HG03469 (cell line): ENCODE results near the gene TNFRSF1A.

Source experiments
- ATAC-seq: cut with Tn5 transposase; IDR thresholded peaks from one replicate; pipeline ENCODE4 v1.9.1; 2021; ENCODE audit warnings: mild to moderate bottlenecking, moderate library complexity, moderate number of reproducible peaks; ENCODE audit not compliant: unreplicated experiment

The TNFRSF1A gene

DNA sequence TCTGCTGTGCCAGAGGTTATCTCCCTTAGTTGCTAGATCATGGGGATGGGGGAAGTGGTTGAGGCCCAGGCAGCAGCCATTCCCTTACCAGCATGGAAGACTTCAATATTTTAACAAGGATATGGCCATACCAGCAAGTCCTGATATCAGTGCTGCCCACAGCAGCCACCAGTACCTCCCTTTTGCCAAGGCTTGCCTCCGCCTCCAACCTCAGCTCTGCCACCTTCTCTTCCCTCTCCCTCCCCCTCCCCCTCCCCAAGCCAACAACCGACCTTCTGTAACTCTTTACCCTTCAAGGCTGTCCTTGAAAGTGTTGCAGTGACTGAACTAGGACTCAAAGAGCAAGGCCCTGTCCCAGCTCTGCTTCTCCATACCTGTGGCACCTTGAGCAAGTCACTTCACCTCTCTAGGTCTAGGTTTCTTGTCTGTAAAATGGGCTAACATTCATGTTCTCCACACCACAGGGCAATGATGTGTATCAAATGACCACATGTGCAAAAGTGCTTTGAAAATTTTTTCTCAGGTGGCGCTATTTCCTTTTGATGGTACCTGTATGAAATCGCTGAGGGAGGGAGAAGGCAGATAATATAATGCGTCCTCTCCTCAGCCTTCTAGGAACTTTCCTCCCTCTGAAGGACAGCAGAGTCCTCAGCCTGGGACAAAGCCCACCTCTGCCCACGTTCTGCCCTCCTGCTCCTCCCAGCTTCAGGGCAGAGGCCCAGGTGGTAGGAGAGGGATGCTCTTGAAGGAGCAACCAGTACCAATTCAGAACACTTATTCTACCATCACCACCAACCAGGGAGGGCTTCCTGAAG lies 16.7 kb downstream of the TNFRSF1A start:
- ATAC-seq, result no peak

DNA sequence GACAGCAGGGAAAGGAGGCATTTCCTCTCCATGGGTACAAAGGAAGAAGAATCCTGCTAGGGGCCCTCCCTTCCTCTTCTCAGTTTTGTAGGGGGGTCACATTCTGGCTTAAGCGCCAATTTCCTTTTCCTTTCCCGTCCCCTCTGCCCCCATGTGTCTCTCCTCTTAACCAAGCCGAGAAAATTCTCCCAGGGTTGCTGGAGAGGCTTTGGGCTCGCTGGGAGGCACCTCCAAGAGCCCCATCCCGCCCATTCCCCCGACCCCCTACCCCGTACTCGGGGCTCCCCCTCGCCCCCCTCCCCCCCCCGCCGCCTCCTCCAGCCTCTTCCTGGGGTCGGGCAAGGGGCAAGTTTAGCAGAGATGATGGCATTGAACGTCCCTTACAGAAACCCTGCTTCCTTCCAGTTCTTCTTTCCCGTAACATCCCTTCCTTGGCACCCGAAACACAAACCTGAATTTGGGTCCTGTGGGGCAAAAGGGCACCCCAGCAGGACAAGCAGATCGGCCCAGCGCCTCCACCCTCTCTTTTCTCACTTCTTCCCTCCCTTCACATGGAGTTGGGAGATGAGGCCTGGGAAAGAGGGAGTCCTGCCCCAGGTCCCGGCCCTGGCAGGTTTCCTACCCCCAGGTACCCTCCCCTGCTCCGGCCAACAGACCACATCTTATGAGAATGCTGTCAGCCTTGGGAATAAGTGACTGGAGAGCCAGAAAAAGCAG lies 17.7 kb downstream of the TNFRSF1A start:
- ATAC-seq, result no peak

DNA sequence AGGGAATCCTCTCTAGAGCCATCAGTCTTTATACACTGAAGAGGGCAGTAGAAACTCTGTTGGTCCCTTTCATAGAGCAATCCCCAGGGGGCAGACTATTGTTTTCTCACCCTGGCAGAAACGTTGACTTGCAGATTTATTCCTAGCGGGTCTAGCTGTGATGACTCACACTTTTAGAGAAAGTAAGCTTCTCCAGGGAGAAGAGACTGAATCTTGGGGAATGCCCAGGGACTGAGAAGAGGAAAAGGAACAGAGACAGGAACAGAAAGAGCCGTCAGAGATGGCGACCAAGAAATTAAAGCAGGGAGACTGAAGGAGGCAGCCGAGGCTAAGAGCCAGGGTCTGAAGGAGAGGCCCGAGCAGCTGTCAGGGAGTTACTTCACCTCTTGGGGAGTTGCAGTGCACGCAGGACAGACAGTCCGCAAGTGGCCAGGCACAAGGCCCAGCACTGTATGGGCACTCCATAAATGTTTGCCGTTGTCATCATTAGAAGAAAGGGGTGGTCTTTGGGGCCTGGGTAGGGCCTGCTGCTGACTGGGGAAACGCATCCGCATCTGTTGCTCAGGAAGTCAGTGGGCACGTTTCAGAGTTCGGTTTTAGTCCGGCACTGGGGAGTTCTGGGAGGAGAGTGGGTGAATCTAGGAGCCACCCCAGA lies 18.4 kb downstream of the TNFRSF1A start:
- no peak for ATAC-seq

DNA sequence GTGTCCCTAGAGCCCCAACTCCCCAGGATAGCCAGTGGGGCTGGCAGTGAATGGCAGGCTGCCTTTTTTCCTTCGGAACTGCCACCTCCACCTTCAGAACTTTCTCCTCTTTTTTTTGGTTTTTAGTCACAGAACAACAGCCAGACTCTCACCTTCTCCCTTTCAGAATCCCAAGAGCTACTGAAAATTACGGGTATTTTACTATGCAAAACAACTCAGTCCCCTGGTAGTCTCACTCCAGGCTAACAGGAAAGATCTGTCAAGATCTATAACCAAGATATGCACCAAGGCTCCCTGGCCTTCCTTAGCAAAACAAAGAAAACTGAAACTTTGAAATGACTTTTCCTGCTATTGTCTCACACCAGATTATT lies 18.9 kb downstream of the TNFRSF1A start:
- no peak for ATAC-seq

DNA sequence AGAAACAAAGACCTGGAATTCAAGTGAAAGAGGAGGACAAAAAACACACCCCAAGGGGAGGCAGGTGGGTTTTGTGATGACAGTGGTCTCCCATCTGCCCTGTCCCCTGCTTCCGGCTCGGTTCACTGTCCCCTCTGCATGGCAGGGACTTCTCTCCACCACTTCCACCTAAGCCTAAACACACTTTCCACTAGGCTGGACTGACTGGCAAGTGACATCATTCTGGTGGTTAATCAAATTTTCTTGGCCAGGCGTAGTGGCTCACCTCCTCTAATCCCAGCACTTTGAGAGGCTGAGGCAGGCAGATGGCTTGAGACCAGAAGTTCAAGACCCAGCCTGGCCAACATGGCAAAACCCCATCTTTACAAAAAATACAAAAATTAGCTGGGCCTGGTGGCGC lies 19.5 kb downstream of the TNFRSF1A start:
- ATAC-seq, result no peak

DNA sequence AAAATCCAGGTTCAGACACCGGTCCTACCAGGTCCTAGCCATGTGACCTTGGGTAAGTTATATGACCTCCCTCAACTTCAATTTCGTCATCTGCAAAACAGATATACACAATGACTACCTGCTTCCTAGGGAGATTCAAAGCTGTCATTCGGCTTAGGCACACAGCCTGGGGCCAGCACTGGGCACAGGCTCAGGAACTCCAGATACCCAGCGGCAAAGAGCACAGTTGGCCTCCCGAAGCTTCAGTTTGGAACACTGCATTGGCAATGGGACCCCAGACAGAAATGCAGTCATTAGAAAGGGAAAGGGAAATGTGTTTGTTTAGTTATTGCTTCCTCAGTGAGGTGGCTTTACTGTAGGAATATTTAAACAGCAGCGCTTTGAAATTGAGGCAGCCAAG lies 20.0 kb downstream of the TNFRSF1A start:
- no peak for ATAC-seq

DNA sequence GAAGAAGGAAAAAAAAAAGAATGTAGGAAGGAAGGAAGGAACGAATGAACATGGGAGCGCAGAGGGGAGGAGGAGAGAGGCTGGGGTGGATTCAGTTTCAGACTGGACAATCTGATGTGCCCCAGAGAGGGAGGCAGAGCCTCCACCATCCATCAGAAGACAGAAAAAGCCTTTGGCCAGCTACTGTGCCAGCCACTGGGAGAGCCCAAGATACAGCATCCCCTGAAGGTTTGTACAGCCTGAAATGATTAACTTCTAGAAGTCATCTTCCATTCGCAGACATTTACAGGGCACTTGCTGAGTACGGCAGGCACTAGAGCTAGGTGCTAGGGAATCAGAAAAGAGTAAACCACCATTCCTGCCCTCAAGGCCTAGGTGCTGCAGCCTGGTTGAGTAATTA lies 22.4 kb downstream of the TNFRSF1A start:
- ATAC-seq, result no peak

DNA sequence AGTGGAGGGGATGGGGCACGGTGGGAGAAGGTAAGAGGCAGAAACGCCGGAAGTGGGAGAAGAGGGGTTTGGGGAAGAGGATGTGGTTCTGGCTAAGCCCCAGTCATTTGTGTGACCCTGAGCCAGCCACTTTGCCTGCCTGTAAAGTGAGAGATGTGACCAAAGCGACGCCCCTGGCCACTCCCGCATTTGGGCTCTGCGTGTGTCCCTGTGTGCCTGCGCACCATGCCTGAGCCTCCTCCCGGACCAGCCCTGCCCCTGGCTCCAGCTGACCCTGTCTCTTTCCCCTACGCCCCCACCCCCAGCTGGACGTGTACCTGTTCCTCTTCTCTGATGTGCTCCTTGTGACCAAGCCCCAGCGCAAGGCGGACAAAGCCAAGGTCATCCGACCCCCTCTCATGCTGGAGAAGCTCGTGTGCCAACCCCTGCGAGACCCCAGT lies 23.4 kb downstream of the TNFRSF1A start:
- ATAC-seq, result no peak

DNA sequence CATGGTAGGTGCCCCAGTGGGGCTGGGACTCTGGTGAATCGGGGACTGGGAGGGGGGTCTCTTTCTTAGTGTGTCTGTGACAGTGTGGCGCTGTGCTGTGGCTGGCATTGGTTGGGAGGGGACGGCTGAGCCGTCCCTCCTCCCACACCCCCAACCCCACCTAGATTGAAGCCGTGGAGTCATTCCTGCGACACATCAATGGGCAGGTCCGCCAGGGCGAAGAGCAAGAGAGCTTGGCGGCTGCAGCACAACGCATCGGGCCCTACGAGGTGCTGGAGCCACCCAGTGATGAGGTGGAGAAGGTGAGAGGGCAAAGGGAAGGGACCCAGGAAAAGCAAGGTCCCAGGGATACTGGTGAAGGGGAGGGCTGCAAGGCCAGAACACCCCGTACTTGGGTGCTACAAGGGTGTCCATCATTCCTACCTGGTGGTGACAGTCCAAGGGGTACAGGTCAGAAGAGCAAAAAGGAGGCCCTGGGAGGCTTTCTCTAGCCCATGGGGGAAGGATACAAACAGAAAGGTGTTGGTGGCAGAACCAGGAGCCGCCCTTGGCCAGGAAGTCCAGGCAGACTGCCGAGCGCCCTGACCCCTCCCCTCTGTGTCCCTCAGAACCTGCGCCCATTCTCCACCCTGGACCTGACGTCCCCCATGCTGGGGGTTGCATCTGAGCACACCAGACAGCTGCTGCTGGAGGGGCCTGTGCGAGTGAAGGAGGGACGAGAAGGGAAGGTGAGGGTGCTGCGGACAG lies 24.0 kb downstream of the TNFRSF1A start:
- no peak for ATAC-seq

DNA sequence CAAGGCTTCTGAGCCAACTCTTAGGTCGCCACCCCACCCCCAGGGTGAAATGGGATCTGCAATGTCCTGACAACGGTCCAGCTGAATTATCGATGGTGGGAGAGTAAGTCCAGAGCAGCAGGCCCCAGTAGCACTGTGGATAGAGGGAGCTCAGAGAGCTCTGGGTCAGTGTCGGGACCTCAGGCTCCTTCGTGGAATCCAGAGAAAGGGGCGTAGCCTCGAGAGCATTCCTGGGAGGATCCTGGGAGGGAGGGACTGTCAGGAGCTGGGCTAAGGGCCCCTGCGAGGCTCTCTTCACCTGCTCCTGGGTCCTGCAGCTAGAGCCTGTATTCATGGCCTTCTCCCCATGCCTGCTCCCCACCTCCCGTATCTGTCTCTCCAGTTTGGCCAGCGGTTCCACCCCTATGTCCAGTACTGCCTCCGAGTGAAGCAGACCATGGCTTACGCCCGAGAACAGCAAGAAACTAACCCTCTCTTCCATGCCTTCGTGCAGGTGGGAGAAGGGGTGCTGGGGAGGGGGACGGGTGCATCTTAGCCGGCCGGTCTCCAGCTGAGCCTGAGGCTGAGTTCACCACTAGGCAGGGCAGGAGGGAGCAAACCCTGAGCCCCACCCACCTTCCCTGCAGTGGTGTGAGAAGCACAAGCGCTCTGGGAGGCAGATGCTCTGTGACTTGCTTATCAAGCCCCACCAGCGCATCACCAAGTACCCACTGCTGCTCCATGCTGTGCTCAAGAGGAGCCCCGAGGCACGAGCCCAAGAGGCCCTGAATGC lies 24.8 kb downstream of the TNFRSF1A start:
- ATAC-seq, result no peak

DNA sequence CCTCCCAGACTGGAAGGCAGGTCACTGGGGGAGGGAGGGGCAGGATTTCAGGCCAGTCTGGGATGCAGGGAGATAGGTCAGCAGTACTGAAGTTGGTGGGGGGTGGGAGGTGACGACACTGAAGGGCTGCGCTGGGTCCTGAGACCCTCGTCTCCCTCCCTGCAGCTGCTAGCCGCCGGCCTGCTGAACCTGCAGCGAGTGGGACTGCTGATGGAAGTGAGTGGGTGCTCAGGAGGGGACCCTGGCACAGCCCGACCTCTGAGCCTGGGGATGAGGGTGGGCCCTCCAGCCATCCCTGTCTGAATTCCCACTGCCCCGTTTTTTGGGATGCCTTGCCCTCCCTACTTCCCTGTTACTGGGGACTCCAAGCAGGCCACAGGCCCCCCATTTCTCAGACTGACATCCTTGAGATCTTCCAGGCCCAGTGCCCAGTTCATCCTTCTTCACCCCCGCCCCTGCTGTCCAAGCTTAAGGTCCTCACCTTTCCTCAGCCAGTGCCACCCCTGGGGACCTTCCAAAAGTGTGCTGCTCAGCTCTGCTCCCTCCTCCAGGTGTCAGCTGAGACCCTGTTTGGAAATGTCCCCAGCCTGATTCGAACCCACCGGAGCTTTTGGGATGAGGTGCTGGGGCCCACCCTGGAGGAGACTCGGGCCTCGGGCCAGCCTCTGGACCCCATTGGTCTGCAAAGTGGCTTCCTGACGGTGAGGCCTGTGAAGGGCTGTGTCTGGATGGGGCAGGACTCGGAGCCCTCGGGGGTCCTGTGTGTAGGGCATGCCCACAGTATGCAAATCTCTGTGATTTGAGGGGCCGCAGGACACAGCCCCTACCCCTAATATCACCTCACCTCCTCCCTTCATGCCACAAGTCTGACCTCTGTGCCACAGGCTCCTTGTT lies 25.9 kb downstream of the TNFRSF1A start:
- no peak for ATAC-seq

DNA sequence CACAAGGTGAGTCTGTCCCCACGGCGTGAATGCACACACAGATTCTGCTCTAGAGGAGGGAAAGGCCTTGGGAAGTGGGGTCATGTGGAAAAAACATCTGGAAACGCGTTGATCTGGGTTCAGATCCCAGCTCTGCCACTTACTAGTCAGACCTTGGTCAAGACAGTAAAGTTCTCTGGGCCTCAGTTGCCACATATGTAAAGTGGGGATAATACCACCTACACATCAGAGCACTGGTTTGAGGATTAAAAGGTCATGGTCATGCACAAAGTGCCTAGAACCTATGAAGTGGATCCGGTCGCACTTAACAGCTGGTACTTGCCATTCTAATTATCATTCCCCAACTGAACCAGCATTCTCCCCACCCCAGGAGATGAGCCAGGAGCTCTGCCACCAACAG lies 26.7 kb downstream of the TNFRSF1A start:
- ATAC-seq, result no peak

DNA sequence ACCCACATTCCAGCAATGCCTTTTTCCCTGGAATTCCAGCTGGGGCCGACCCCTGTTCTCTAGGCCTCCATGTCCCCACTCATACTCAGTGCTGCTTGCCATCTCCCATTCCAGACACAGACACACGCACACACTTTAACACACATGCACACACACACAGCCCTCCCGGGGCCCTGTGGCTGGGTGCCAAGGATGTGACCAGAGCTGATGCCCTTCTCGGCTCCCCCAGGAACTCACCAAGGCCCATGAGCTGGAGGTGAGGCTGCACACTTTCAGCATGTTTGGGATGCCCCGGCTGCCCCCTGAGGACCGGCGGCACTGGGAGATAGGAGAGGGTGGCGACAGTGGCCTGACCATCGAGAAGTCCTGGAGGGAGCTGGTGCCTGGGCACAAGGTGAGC lies 27.1 kb downstream of the TNFRSF1A start:
- ATAC-seq, result no peak

DNA sequence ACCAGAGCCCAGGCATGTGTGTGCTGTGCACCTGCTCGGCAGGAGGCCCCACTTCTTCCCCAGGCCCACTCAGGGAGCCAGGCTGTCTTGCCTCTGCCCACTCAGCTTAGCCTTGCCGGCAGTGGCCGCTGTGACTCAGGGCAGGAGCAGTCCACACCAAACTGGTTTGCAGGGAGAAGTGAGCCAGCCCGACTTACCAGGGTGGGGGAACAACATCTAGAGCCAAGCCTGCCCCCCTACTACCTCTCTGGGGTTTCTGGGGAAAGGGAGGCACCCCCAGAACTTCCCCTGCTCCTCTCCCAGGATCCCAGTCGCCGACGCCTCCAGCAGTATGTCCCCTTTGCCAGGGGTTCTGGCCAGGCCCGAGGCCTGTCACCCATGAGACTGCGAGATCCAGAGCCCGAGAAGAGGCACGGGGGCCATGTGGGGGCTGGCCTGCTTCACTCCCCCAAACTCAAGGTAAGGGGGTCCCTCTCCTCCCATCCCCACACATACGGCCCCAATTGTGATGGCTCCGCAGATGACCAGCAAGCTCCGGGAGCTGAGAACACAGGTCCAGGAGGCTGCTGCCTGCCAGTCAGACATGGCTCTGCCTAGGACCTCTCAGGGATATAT lies 28.4 kb downstream of the TNFRSF1A start:
- no peak for ATAC-seq

DNA sequence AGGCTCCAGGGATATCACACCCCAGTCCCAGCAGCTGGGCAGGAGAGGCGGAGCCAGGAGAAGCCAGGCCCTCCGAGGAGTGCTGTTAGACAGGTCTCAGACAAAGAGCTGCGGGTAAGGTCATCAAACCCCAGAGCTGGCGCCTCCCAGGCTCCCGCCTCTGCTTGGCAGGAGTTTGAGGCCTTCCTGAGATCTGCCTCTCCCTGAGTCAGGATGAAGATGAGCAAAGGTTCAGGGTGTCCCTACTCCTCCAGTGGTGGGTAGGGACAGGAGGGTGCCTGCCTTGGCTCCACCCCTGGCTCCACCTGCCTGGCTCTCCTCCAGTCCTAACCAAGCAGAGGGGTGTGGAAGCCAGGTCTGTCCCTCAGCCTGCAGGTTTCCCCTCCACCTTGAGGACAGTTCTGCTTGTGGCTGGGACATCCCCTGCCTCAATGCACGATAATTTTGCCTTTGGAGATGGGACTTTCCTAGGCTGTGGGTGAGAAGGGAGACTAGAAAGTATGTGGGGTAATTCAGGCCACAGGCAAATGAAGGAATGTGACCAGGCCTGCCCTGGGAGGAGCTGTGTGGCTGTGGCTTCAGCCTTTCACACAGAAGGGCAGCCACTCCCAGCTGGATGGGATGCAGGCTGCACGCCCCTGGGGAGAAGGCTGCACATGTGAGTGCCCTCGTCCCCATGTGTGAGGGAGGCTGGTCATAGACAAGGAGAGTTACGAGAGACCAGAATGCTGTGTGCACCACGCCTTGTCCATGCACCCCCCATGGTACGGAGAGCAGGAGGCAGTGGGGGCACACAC lies 29.1 kb downstream of the TNFRSF1A start:
- no peak for ATAC-seq

DNA sequence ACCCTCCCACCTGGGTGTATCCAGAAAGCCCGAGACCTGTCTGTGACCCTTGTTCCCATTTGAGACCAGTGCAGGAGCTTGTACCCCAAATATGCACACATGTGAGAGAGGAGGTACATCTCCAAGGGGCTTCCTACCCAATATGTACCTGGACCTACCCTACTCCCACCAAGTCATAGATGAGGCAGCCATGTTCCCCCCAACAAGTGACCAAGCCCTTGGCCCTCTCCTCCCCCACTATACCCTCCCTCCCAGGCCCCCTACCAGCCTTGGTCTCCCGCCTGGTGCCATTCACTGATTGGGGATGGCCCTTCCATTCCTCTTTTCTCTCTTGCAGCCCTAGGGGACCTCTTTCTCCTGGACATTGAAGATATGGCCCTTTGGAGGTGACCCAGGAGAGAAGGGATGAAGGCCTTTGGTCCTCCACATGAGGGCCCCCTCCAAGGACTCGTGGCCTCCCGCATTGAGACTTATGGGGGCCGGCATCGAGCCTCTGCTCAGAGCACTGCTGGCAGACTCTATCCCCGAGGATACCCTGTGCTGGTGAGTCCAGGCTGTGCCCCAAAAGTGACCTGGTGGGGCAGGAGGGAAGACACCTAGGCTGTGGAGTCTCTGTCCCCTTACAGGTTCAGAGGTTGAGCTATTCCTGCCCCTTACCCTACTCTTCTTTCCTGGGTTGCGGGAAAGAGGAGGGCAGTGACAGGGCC lies 29.9 kb downstream of the TNFRSF1A start:
- no peak for ATAC-seq

DNA sequence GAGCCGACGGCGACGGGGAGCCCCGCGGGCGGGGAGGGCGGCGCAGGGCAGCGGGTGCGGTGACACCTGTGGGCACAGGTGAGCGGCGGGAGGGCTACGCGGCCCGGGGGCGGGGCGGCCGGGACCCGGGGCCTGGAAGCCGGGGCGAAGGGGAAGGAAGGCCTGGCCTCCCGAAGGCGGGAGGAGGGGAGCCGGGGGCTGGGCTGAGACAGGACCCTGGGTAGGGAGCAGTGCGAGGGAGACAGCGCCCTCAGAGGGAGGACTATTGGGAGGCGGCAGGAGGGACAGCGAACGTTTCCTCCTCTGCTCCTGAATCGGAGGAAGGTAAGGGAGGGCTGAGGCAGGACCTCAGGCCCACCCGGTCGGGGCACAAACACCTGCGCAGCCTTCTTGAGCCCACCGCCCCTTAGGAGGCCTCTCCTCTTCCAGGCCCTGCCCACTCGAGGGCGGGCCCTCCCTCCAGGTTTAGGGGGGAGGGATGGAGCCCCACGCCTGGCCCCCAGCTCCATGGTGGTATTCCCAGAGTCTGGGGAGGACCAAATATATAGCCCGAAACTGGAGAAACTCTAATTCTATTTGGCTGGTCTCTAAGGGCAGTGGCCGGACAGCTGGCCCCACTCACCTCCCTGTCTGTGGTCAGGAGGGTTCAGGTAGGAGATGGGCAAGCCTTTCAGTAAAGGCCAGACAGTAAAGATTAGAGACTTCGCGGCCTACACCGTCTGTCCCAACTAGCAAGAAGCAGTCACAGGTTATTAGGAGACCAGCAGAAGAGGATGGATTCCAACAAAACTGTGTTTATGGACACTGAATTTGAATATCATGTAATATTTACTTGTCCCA lies 30.9 kb downstream of the TNFRSF1A start:
- no peak for ATAC-seq
